ENCODE results near the gene DLGAP1.

GRCh38 chr18:3495691-3496430 lies 959.2 kb downstream of the DLGAP1 start:
- TF ChIP-seq YY1 (IDR thresholded peaks at IDR 0.05), result no peak
- TF ChIP-seq SP1 (IDR thresholded peaks at IDR 0.05), result no peak
- TF ChIP-seq CTCF (IDR thresholded peaks at IDR 0.05; ENCODE audit: low read depth, low read length, missing input control), result no peak
- no peak for TF ChIP-seq RAD21 (IDR thresholded peaks at IDR 0.05)
- TF ChIP-seq RXRA (IDR thresholded peaks at IDR 0.05), result no peak
- no peak for TF ChIP-seq JUND (IDR thresholded peaks at IDR 0.05)
- no peak for TF ChIP-seq MAX (IDR thresholded peaks at IDR 0.05)
- TF ChIP-seq REST (IDR thresholded peaks at IDR 0.05), result no peak
- no peak for TF ChIP-seq EGR1 (IDR thresholded peaks at IDR 0.05; ENCODE audit: low read depth in 2 of 2)
- TF ChIP-seq HNF4G (IDR thresholded peaks at IDR 0.05), result no peak
- no peak for TF ChIP-seq TAF1 (conservative IDR thresholded peaks at IDR 0.05)
- TF ChIP-seq GABPA (IDR thresholded peaks at IDR 0.05 in 1 of 2, conservative IDR thresholded peaks at IDR 0.05 in 1 of 2), result no peak

All from liver (tissue), 3 donors.